H1 (cell line): Measurements from ENCODE around the gene CHRDL2. TPM values are rescaled to one million over a fixed set of nuclear protein-coding genes. Genes with fewer than 3 reads are reported as not detected.
A peak's percentile ranks its signal among the peaks of the same experiment; 100 is the strongest.

ENCODE experiments used
- CTCF ChIA-PET: fragments of 300-600 bp; sonication (Branson Sonifier 250); formaldehyde crosslinking; loops from one replicate; lab custom pipeline; 2021; ENCODE audit not compliant: partially characterized antibody; lab: Charles Lee
- POLR2A ChIA-PET: fragments of 300-600 bp; sonication (Branson Sonifier 250); formaldehyde crosslinking; loops from one replicate; lab custom pipeline; 2021; ENCODE audit warnings: inconsistent platforms; ENCODE audit not compliant: partially characterized antibody; lab: Charles Lee
- DNase-seq, 2 experiments: peaks; one replicate each; pipeline versions ENCODE4 v3.0.0 to v3.0.0-alpha.2; 2010 to 2022; ENCODE audit warnings: low spot score in 2 of 2, low read depth in 1 of 2, mixed read lengths in 1 of 2
- FAIRE-seq: peaks from 2 replicates; lab custom pipeline; 2011; peaks lifted over from hg19 to GRCh38; lab: Jason Lieb, UNC
- H2AFZ ChIP-seq: 2 replicates; pipeline ENCODE4 v1.8.1; 2012; ENCODE audit warnings: low read length, inconsistent platforms
- H2AK5ac ChIP-seq: 2 replicates; pipeline ENCODE4 v1.6.1; 2013; ENCODE audit warnings: low read depth, low read length
- H2BK120ac ChIP-seq: replicated peaks from 2 replicates; pipeline ENCODE3; 2013; ENCODE audit warnings: low read depth, low read length, inconsistent platforms
- H2BK12ac ChIP-seq: 2 replicates; pipeline ENCODE4 v1.6.1; 2013; ENCODE audit warnings: low read depth, low read length
- H2BK15ac ChIP-seq: 2 replicates; pipeline ENCODE4 v1.6.1; 2013; ENCODE audit warnings: low read length
- H2BK20ac ChIP-seq: 2 replicates; pipeline ENCODE4 v1.6.1; 2013; ENCODE audit warnings: low read length
- H2BK5ac ChIP-seq: 2 replicates; pipeline ENCODE4 v1.6.1; 2013; ENCODE audit warnings: low read depth, low read length
- H3K14ac ChIP-seq: 2 replicates; pipeline ENCODE4 v1.6.1; 2013; ENCODE audit warnings: inconsistent platforms; ENCODE audit not compliant: insufficient read length
- H3K18ac ChIP-seq: 2 replicates; pipeline ENCODE4 v1.6.1; 2013; ENCODE audit warnings: low read length; ENCODE audit errors: extremely low read depth
- H3K23ac ChIP-seq: 2 replicates; pipeline ENCODE4 v1.6.1; 2013; ENCODE audit warnings: inconsistent platforms; ENCODE audit not compliant: insufficient read length
- H3K23me2 ChIP-seq: 2 replicates; pipeline ENCODE4 v1.6.1; 2013; ENCODE audit warnings: low read depth, low read length
- H3K27ac ChIP-seq: 2 replicates; pipeline ENCODE4 v1.6.1; 2011; ENCODE audit warnings: low read depth, low read length, inconsistent platforms
- H3K27me3 ChIP-seq, 4 experiments: replicated peaks in 1 of 4; 1 replicate in 1 of 4; 2 replicates in 3 of 4; pipeline versions ENCODE4 v1.6.1 to v1.8.1; 2011 to 2013; ENCODE audit warnings: low read length in 3 of 4, mild to moderate bottlenecking in 3 of 4, inconsistent platforms in 2 of 4, mixed read lengths in 2 of 4, moderate library complexity in 1 of 4; ENCODE audit not compliant: control insufficient read depth in 3 of 4, insufficient read depth in 3 of 4; ENCODE audit errors: extremely low read depth in 1 of 4
- H3K36me3 ChIP-seq, 4 experiments: 2 replicates each; pipeline versions ENCODE4 v1.6.1 to v1.8.1; 2011 to 2013; ENCODE audit warnings: mild to moderate bottlenecking in 4 of 4, low read length in 3 of 4, moderate library complexity in 2 of 4, control low read depth in 1 of 4, inconsistent platforms in 1 of 4; ENCODE audit not compliant: insufficient read depth in 4 of 4, control insufficient read depth in 2 of 4
- H3K4ac ChIP-seq: replicated peaks from 2 replicates; pipeline ENCODE3; 2013; ENCODE audit warnings: low read length, low read depth, mixed read lengths, inconsistent platforms; ENCODE audit not compliant: insufficient read length
- H3K4me1 ChIP-seq, 4 experiments: replicated peaks in 1 of 4; 1 replicate in 1 of 4; 2 replicates in 3 of 4; pipeline versions ENCODE4 v1.6.1 to v1.8.1; 2011 to 2013; ENCODE audit warnings: low read length in 3 of 4, inconsistent platforms in 2 of 4, mixed read lengths in 1 of 4; ENCODE audit not compliant: insufficient read depth in 4 of 4, control insufficient read depth in 3 of 4
- H3K4me2 ChIP-seq, 2 experiments: 2 replicates each; pipeline versions ENCODE4 v1.6.1 to v1.8.1; 2011 to 2013; ENCODE audit warnings: low read depth in 2 of 2, low read length in 2 of 2, control low read depth in 1 of 2, inconsistent platforms in 1 of 2, mild to moderate bottlenecking in 1 of 2; ENCODE audit not compliant: insufficient read depth in 1 of 2
- H3K4me3 ChIP-seq, 4 experiments: fragments of 200-600, 300-600 bp in 1 of 4; sonication (generic), shearing (Covaris generic), sonication (Bioruptor Twin) in 1 of 4; 2 replicates each; pipeline versions ENCODE4 v1.5.1 to v1.8.1; 2011 to 2016; ENCODE audit warnings: low read length in 4 of 4, low read depth in 3 of 4, control low read depth in 2 of 4, inconsistent platforms in 2 of 4, mild to moderate bottlenecking in 2 of 4, mixed read lengths in 1 of 4, moderate library complexity in 1 of 4; ENCODE audit not compliant: insufficient read depth in 2 of 4; ENCODE audit errors: extremely low read depth in 1 of 4
- H3K56ac ChIP-seq: replicated peaks from 2 replicates; pipeline ENCODE3; 2013; ENCODE audit warnings: low read depth, mild to moderate bottlenecking, mixed read lengths, low read length, inconsistent platforms; ENCODE audit not compliant: insufficient read length
- H3K79me1 ChIP-seq: 2 replicates; pipeline ENCODE4 v1.6.1; 2013; ENCODE audit warnings: low read depth, low read length, control low read depth
- H3K79me2 ChIP-seq, 2 experiments: 2 replicates each; pipeline versions ENCODE4 v1.6.1 to v1.8.1; 2012 to 2013; ENCODE audit warnings: low read length in 2 of 2, mild to moderate bottlenecking in 2 of 2, inconsistent platforms in 1 of 2; ENCODE audit not compliant: insufficient read depth in 2 of 2, control insufficient read depth in 1 of 2
- H3K9ac ChIP-seq, 4 experiments: replicated peaks in 1 of 4; 1 replicate in 1 of 4; 2 replicates in 3 of 4; pipeline versions ENCODE4 v1.6.1 to v1.8.1; 2011 to 2013; ENCODE audit warnings: low read depth in 3 of 4, low read length in 3 of 4, control low read depth in 2 of 4, mild to moderate bottlenecking in 2 of 4, moderate library complexity in 2 of 4, inconsistent platforms in 1 of 4; ENCODE audit errors: extremely low read depth in 1 of 4
- H3K9me3 ChIP-seq, 2 experiments: 2 replicates each; pipeline versions ENCODE4 v1.6.1 to v1.8.1; 2012 to 2013; ENCODE audit warnings: mild to moderate bottlenecking in 2 of 2, moderate library complexity in 2 of 2, control low read depth in 1 of 2, inconsistent platforms in 1 of 2, low read depth in 1 of 2, low read length in 1 of 2, mixed read lengths in 1 of 2; ENCODE audit not compliant: insufficient read depth in 2 of 2
- H4K20me1 ChIP-seq, 2 experiments: replicated peaks in 1 of 2; 2 replicates each; pipeline versions ENCODE3 to v1.8.1; 2011 to 2013; ENCODE audit warnings: inconsistent platforms in 2 of 2, low read length in 2 of 2, mild to moderate bottlenecking in 1 of 2; ENCODE audit not compliant: insufficient read depth in 2 of 2, control insufficient read depth in 1 of 2
- H4K5ac ChIP-seq: 2 replicates; pipeline ENCODE4 v1.6.1; 2013; ENCODE audit warnings: low read length, low read depth, mixed read lengths, inconsistent platforms; ENCODE audit not compliant: insufficient read length
- H4K8ac ChIP-seq: 2 replicates; pipeline ENCODE4 v1.8.0; 2013; ENCODE audit warnings: mild to moderate bottlenecking, moderate library complexity, low read length, inconsistent platforms; ENCODE audit not compliant: insufficient read depth; ENCODE audit errors: extremely low read depth
- H4K91ac ChIP-seq: replicated peaks from 2 replicates; pipeline ENCODE3; 2013; ENCODE audit warnings: low read length, mixed read lengths, inconsistent platforms; ENCODE audit not compliant: insufficient read length
- ATF2 ChIP-seq: IDR thresholded peaks from 2 replicates; pipeline ENCODE4 v1.6.1; 2012; ENCODE audit warnings: low read length, inconsistent platforms
- BACH1 ChIP-seq: IDR thresholded peaks from 2 replicates; pipeline ENCODE4 v1.6.1; 2012; ENCODE audit warnings: low read length, improper control_type of control experiment
- GABPA ChIP-seq: IDR thresholded peaks from 2 replicates; pipeline ENCODE4 v1.6.1; 2011; ENCODE audit warnings: mild to moderate bottlenecking, low read length, moderate library complexity, borderline replicate concordance; ENCODE audit not compliant: insufficient read depth
- MAX ChIP-seq: IDR thresholded peaks from 2 replicates; pipeline ENCODE4 v1.6.1; 2012; ENCODE audit warnings: inconsistent platforms
- NRF1 ChIP-seq: IDR thresholded peaks from 2 replicates; pipeline ENCODE4 v1.6.1; 2011; ENCODE audit warnings: mild to moderate bottlenecking, low read depth, low read length, improper control_type of control experiment
- PHF8 ChIP-seq: fragments of 200-600 bp; sonication (generic); conservative IDR thresholded peaks from 2 replicates; pipeline ENCODE4 v1.7.1; 2012; ENCODE audit warnings: low read depth, mild to moderate bottlenecking, inconsistent platforms, low read length, moderate library complexity
- RFX5 ChIP-seq: IDR thresholded peaks from 2 replicates; pipeline ENCODE4 v1.6.1; 2011; ENCODE audit warnings: low read depth, low read length, improper control_type of control experiment, borderline replicate concordance
- RNF2 ChIP-seq: fragments of 200-900, 300-1000 bp; sonication (generic); IDR thresholded peaks from 2 replicates; pipeline ENCODE4 v1.7.1; 2016; ENCODE audit warnings: borderline replicate concordance, low read depth, mild to moderate bottlenecking, antibody characterized with exemption, low read length; ENCODE audit not compliant: poor library complexity, severe bottlenecking; ENCODE audit errors: missing control alignments
- SRF ChIP-seq: IDR thresholded peaks from 2 replicates; pipeline ENCODE4 v1.6.1; 2011; ENCODE audit warnings: mild to moderate bottlenecking, low read depth, low read length, moderate library complexity
- SUZ12 ChIP-seq: fragments of 200-600 bp; sonication (generic); IDR thresholded peaks from 2 replicates; pipeline ENCODE4 v1.6.1; 2012; ENCODE audit warnings: mild to moderate bottlenecking, inconsistent platforms, low read length, moderate library complexity, mixed read lengths
- WGBS, 2 experiments: shearing (Covaris generic) in 1 of 2; methylation state at CpG; one replicate each; pipeline versions ENCODE4 v1.1.6 to v1.1.7; 2013 to 2015; ENCODE audit warnings: low lambda C conversion rate in 2 of 2, mixed read lengths in 2 of 2, inconsistent platforms in 1 of 2, low coverage in 1 of 2, missing lambda C conversion rate in 1 of 2; ENCODE audit not compliant: insufficient replicate concordance in 2 of 2, insufficient coverage in 1 of 2, insufficient read length in 1 of 2; ENCODE audit errors: extremely low coverage in 1 of 2, missing lambda C conversion rate in 1 of 2; 5-methylcytosine and 5-hydroxymethylcytosine counted together
- polyA plus RNA-seq, 7 experiments: library from polyadenylated mRNA; depleted of rRNA in 3 of 7; stranded (reverse) in 5 of 7; unstranded in 2 of 7; fragments of >200 nt in 5 of 7; fragments of 200-250 nt in 2 of 7; gene quantifications; 1 replicate in 5 of 7; 2 replicates in 1 of 7; 4 replicates in 1 of 7; pipeline versions ENCODE4 v1.2.1 to v1.2.3, GENCODE V29; 2011 to 2013; ENCODE audit warnings: missing spikeins in 2 of 7, mixed read lengths in 2 of 7
- total RNA-seq: library from RNA; stranded (reverse); fragmentation: NEBNext Ultra II Directional; extraction: Animal tissue kit (Norgen Biotek cat#: 25700); gene quantifications from 2 replicates; pipeline ENCODE4 v1.2.1, GENCODE V29; 2021

CHRDL2 gene
- total and polyA plus RNA-seq, 2 of the 8 experiments (the other 6 are each of a cell fraction or from before 2014, with no cell fraction given): 0.26 to 0.48 TPM

GRCh38 chr11:74682731-74683278 lies 48.4 kb downstream of the CHRDL2 start:
- H2BK15ac ChIP-seq: no peak overlapping the region
- H3K14ac ChIP-seq: no peak overlapping the region
- CTCF ChIA-PET: interaction anchor here (1.0 to 10.2 kb wide), 15 partner anchors 9 to 308 kb away, joined by 3 to 72 read pairs (median 3); no protein-coding TSS in a partner anchor
- no peak overlapping the region for H2AK5ac ChIP-seq
- no peak overlapping the region for H3K56ac ChIP-seq
- H3K27ac ChIP-seq: no peak overlapping the region
- no peaks in the 10 kb centered on the region for H4K20me1 ChIP-seq
- H4K91ac ChIP-seq: no peak overlapping the region
- no peaks in the 10 kb centered on the region for H3K9me3 ChIP-seq
- no peak for DNase-seq
- no peak overlapping the region for H3K18ac ChIP-seq
- H2BK20ac ChIP-seq: no peak overlapping the region
- no peaks in the 10 kb centered on the region for H3K23me2 ChIP-seq
- WGBS, 2 experiments: 79% methylated on average over 14 of the region's 14 CpGs; no CpG with 5 or more reads in 1 of the 2 experiments
- H3K79me1 ChIP-seq: no peaks in the 10 kb centered on the region
- POLR2A ChIA-PET: interaction anchor here (0.8 to 1.7 kb wide), 2 partner anchors 15 to 49 kb away, joined by 3 to 4 read pairs; partner anchors contain the start of gene CHRDL2
- no peak overlapping the region for H4K5ac ChIP-seq
- 0 out of 2 replicates have a peak overlapping the region, but pooled peaks have one; percentile 43 for H2BK12ac ChIP-seq
- H3K4ac ChIP-seq: no peak overlapping the region
- H3K36me3 ChIP-seq: no peaks in the 10 kb centered on the region
- H3K9ac ChIP-seq: peak overlapping the region in 3 of 4 experiments; percentile 12 to 58 (median 45); a peak in 4 of 7 replicates
- peaks cover 0 to 12% (median 7%) of the 10 kb centered on the region in 4 experiments; a peak in 5 of 7 replicates for H3K27me3 ChIP-seq
- no peak for FAIRE-seq
- no peaks in the 10 kb centered on the region for H3K79me2 ChIP-seq
- H2AFZ ChIP-seq: peak overlapping the region; percentile 96; the same call in 1 of the 2 replicates
- no peak overlapping the region for H2BK5ac ChIP-seq
- H3K4me1 ChIP-seq: peaks cover 5 to 8% (median 7%) of the 10 kb centered on the region in 4 experiments; a peak in 6 of 7 replicates
- H3K23ac ChIP-seq: no peak overlapping the region
- H4K8ac ChIP-seq: peak overlapping the region; percentile 81; the same call in 1 of the 2 replicates
- peak overlapping the region; percentile 40 to 64 (median 45) for H3K4me3 ChIP-seq
- H2BK120ac ChIP-seq: no peak overlapping the region
- peak overlapping the region; percentile 49 to 72 for H3K4me2 ChIP-seq
- TF ChIP-seq PHF8 (no peak), BACH1 (no peak), ATF2 (no peak), SUZ12 (no peak), SRF (no peak), RNF2 (no peak), RFX5 (no peak), MAX (no peak), GABPA (no peak), NRF1 (no peak)
